GM23338 (cell line): ENCODE measurements around the gene GRM8. TPM values are rescaled to one million over a fixed set of nuclear protein-coding genes. Genes with fewer than 3 reads are reported as not detected.

Experiments used
- ATAC-seq: fragments of 200-7000 bp; cut with Tn5 transposase; 3 replicates; pipeline ENCODE4 v1.9.1; 2020
- DNase-seq: peaks from one replicate; pipeline ENCODE4 v3.0.0-alpha.2; 2015; ENCODE audit warnings: low spot score
- H2AFZ ChIP-seq: fragments of 200-600 bp; sonication (generic); 2 replicates; pipeline ENCODE4 v1.8.0; 2016; ENCODE audit warnings: antibody characterized with exemption, mild to moderate bottlenecking, moderate library complexity
- H3F3A ChIP-seq: fragments of 200-600 bp; sonication (generic); replicated peaks from 2 replicates; pipeline ENCODE4 v1.8.0; 2017; ENCODE audit warnings: antibody characterized with exemption, mixed run types, low read depth
- H3K27ac ChIP-seq: fragments of 200-600 bp; sonication (generic); 2 replicates; pipeline ENCODE4 v1.6.1; 2016; ENCODE audit warnings: low read depth
- H3K27me3 ChIP-seq: fragments of 200-600 bp; sonication (generic); 2 replicates; pipeline ENCODE4 v1.8.0; 2016; ENCODE audit warnings: mild to moderate bottlenecking, mixed run types, moderate library complexity; ENCODE audit not compliant: insufficient read depth
- H3K36me3 ChIP-seq: fragments of 200-600 bp; sonication (generic); 2 replicates; pipeline ENCODE4 v1.8.0; 2016; ENCODE audit warnings: mild to moderate bottlenecking; ENCODE audit not compliant: insufficient read depth
- H3K4me1 ChIP-seq: fragments of 200-600 bp; sonication (generic); 2 replicates; pipeline ENCODE4 v1.8.0; 2016; ENCODE audit warnings: mild to moderate bottlenecking, moderate library complexity; ENCODE audit not compliant: insufficient read depth
- H3K4me2 ChIP-seq: fragments of 200-600 bp; sonication (generic); 2 replicates; pipeline ENCODE4 v1.7.1; 2017; ENCODE audit warnings: mixed run types
- H3K4me3 ChIP-seq: fragments of 200-600 bp; sonication (generic); 2 replicates; pipeline ENCODE4 v1.6.1; 2016; ENCODE audit warnings: mixed run types
- H3K79me2 ChIP-seq: fragments of 200-600 bp; sonication (generic); replicated peaks from 2 replicates; pipeline ENCODE4 v1.8.0; 2017; ENCODE audit warnings: mild to moderate bottlenecking; ENCODE audit not compliant: insufficient read depth
- H3K9me2 ChIP-seq: fragments of 200-600 bp; sonication (generic); 2 replicates; pipeline ENCODE4 v1.8.0; 2017; ENCODE audit not compliant: insufficient read depth
- H4K20me1 ChIP-seq: fragments of 200-600 bp; sonication (generic); replicated peaks from 2 replicates; pipeline ENCODE4 v1.8.0; 2017; ENCODE audit warnings: mild to moderate bottlenecking; ENCODE audit not compliant: insufficient read depth
- H3K27ac Mint-ChIP-seq: 2 replicates; pipeline ENCODE4 v1.8.0; 2020; ENCODE audit warnings: inconsistent platforms, mild to moderate bottlenecking, moderate library complexity, mixed read lengths
- H3K27me3 Mint-ChIP-seq: 3 replicates; pipeline ENCODE4 v1.8.0; 2022; ENCODE audit warnings: low read depth, mild to moderate bottlenecking, moderate library complexity, mixed read lengths, inconsistent platforms; ENCODE audit not compliant: insufficient read depth, poor library complexity
- H3K36me3 Mint-ChIP-seq: 3 replicates; pipeline ENCODE4 v1.8.0; 2021; ENCODE audit warnings: low read depth, mild to moderate bottlenecking, inconsistent platforms, moderate library complexity, mixed read lengths
- H3K4me1 Mint-ChIP-seq: 3 replicates; pipeline ENCODE4 v1.8.0; 2020; ENCODE audit warnings: mild to moderate bottlenecking, inconsistent platforms, mixed read lengths
- H3K4me3 Mint-ChIP-seq: 3 replicates; pipeline ENCODE4 v1.8.0; 2021; ENCODE audit warnings: moderate library complexity, mild to moderate bottlenecking, inconsistent platforms, mixed read lengths
- H3K9me3 Mint-ChIP-seq: 3 replicates; pipeline ENCODE4 v1.8.0; 2020; ENCODE audit warnings: moderate library complexity, mild to moderate bottlenecking, inconsistent platforms, mixed read lengths
- CREB1 ChIP-seq: fragments of 250-450 bp; sonication (Bioruptor Pico); IDR thresholded peaks from 2 replicates; pipeline ENCODE4 v1.5.0; 2020; ENCODE audit warnings: low read depth, mild to moderate bottlenecking, moderate library complexity
- EZH2phosphoT487 ChIP-seq: fragments of 200-600 bp; sonication (generic); IDR thresholded peaks from one replicate; pipeline ENCODE4 v1.8.1; 2018; ENCODE audit warnings: antibody characterized with exemption; ENCODE audit not compliant: unreplicated experiment
- JUNB ChIP-seq: IDR thresholded peaks from one replicate; pipeline ENCODE4 v1.6.1; 2016; ENCODE audit warnings: antibody characterized with exemption; ENCODE audit not compliant: unreplicated experiment
- POLR2AphosphoS5 ChIP-seq: IDR thresholded peaks from 2 replicates; pipeline ENCODE4 v1.6.1; 2016; ENCODE audit warnings: antibody characterized with exemption, low read depth
- STAT1 ChIP-seq: IDR thresholded peaks from one replicate; pipeline ENCODE4 v1.6.1; 2016; ENCODE audit warnings: antibody characterized with exemption; ENCODE audit not compliant: unreplicated experiment
- ZNF114 ChIP-seq: fragments of 250-450 bp; sonication (Bioruptor Pico); IDR thresholded peaks from 2 replicates; pipeline ENCODE4 v1.5.0; 2020; ENCODE audit warnings: mild to moderate bottlenecking, moderate library complexity
- ZNF331 ChIP-seq: fragments of 250-450 bp; sonication (Bioruptor Pico); IDR thresholded peaks from 2 replicates; pipeline ENCODE4 v1.5.0; 2020; ENCODE audit warnings: low read depth, mild to moderate bottlenecking, moderate library complexity
- polyA plus RNA-seq: library from polyadenylated mRNA; unstranded; fragments of >200 nt; fragmentation: Nextera tagmentation; extraction: Ambion mirVana; gene quantifications from 2 replicates; pipeline ENCODE4 v1.2.1, GENCODE V29; 2016
- total RNA-seq: library from RNA; depleted of rRNA; stranded (reverse); fragments of >200 nt; shearing (Covaris generic); gene quantifications from 2 replicates; pipeline ENCODE4 v1.2.3, GENCODE V29; 2014
- TF ChIP-seq, protein P1 (sequence below), 2 experiments: fragments of 200-600 bp in 1 of 2; sonication (generic) in 1 of 2; conservative IDR thresholded peaks; 2 replicates each; pipeline versions ENCODE4 v1.5.1 to v1.6.1; 2016 to 2017; ENCODE audit warnings: antibody characterized with exemption in 2 of 2, low read depth in 2 of 2, mild to moderate bottlenecking in 2 of 2, moderate library complexity in 1 of 2
- TF ChIP-seq, protein P2 (sequence below): fragments of 250-450 bp; sonication (Bioruptor Pico); IDR thresholded peaks from 2 replicates; pipeline ENCODE4 v1.5.0; 2020; ENCODE audit warnings: mild to moderate bottlenecking, moderate library complexity

Gene GRM8
- total and polyA plus RNA-seq, 2 experiments from 2014 or later, result 1.9 to 6.6 TPM

DNA sequence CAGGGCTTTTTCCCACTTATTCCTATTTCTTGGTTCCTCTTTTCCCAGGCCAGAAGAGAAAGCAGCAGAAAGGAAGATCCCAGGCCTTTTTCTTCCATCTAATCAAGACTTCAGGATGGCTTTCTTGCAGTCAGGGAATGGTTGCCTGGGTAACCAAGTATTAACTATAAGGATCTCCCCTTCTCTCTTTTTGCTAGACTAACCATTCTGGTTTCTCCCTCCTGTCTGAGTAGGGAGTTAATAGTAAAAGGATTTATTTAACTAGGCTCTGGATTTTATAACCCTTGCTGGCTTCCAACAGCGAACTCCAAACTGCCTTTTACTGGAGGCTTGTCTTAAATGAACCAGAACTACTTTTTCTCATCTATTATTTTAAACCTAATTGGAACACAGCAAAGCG, 90.4 kb downstream of the GRM8 start:
- H2AFZ ChIP-seq, result no peak overlapping the region
- H3K4me2 ChIP-seq, result no peak overlapping the region
- ATAC-seq (no peak), DNase-seq (no peak)
- H3K9me2 ChIP-seq, result peaks cover 8% of the 10 kb centered on the region
- H3K79me2 ChIP-seq, result no peaks in the 10 kb centered on the region
- H3K27ac ChIP-seq, result no peak overlapping the region
- Mint-ChIP-seq H3K9me3 (no peaks in the 10 kb centered on the region), H3K4me3 (no peak overlapping the region), H3K27ac (no peak overlapping the region), H3K4me1 (no peaks in the 10 kb centered on the region), H3K27me3 (no peaks in the 10 kb centered on the region), H3K36me3 (no peaks in the 10 kb centered on the region)
- no peaks in the 10 kb centered on the region for H3K4me1 ChIP-seq
- TF ChIP-seq CREB1 (CRISPR knock-in tag) (no peak), ZNF114 (CRISPR knock-in tag) (no peak), EZH2phosphoT487 (no peak), JUNB (no peak)
- no peaks in the 10 kb centered on the region for H4K20me1 ChIP-seq
- H3K36me3 ChIP-seq, result no peaks in the 10 kb centered on the region
- no peaks in the 10 kb centered on the region for H3F3A ChIP-seq
- H3K27me3 ChIP-seq, result no peaks in the 10 kb centered on the region
- H3K4me3 ChIP-seq, result no peak overlapping the region

DNA sequence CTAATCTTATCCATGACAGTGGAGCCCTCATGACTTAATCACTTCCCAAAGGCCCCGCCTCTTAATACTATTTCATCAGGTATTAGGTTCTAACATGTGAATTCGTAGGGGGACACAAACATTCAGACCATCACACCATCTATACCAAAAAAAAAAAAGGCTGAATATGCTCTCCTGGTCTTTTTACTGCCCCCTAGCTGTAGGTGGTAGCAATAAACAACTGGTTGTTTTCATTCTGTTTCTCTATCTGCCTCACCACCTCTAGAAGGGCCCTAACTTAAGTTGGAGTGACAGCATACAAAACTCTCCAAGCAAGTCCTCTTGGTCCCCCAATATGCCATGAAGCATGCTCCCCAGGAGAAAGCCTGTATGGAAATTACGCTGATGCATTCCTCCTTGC, 94.1 kb downstream of the GRM8 start:
- H3K9me3 Mint-ChIP-seq, result no peaks in the 10 kb centered on the region
- H3K27me3 Mint-ChIP-seq, result no peaks in the 10 kb centered on the region
- Histone ChIP-seq H3K36me3 (no peaks in the 10 kb centered on the region), H3K4me3 (no peak overlapping the region), H3K4me1 (no peaks in the 10 kb centered on the region), H2AFZ (no peak overlapping the region), H3F3A (no peaks in the 10 kb centered on the region), H3K27ac (no peak overlapping the region), H3K27me3 (no peaks in the 10 kb centered on the region), H3K4me2 (no peak overlapping the region), H3K9me2 (peaks cover 8% of the 10 kb centered on the region), H4K20me1 (no peaks in the 10 kb centered on the region), H3K79me2 (no peaks in the 10 kb centered on the region)
- peak; percentile 72 for ATAC-seq
- peak; percentile 67 for DNase-seq
- no peaks in the 10 kb centered on the region for H3K36me3 Mint-ChIP-seq
- no peak overlapping the region for H3K4me3 Mint-ChIP-seq
- H3K4me1 Mint-ChIP-seq, result peaks cover 5% of the 10 kb centered on the region
- H3K27ac Mint-ChIP-seq, result no peak overlapping the region
- TF ChIP-seq POLR2AphosphoS5, result no peak
- TF ChIP-seq, protein P1, sequence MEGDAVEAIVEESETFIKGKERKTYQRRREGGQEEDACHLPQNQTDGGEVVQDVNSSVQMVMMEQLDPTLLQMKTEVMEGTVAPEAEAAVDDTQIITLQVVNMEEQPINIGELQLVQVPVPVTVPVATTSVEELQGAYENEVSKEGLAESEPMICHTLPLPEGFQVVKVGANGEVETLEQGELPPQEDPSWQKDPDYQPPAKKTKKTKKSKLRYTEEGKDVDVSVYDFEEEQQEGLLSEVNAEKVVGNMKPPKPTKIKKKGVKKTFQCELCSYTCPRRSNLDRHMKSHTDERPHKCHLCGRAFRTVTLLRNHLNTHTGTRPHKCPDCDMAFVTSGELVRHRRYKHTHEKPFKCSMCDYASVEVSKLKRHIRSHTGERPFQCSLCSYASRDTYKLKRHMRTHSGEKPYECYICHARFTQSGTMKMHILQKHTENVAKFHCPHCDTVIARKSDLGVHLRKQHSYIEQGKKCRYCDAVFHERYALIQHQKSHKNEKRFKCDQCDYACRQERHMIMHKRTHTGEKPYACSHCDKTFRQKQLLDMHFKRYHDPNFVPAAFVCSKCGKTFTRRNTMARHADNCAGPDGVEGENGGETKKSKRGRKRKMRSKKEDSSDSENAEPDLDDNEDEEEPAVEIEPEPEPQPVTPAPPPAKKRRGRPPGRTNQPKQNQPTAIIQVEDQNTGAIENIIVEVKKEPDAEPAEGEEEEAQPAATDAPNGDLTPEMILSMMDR (conservative IDR thresholded peaks at IDR 0.05; ENCODE audit: low read depth in 2 of 2), result peak; percentile 71 to 74

DNA sequence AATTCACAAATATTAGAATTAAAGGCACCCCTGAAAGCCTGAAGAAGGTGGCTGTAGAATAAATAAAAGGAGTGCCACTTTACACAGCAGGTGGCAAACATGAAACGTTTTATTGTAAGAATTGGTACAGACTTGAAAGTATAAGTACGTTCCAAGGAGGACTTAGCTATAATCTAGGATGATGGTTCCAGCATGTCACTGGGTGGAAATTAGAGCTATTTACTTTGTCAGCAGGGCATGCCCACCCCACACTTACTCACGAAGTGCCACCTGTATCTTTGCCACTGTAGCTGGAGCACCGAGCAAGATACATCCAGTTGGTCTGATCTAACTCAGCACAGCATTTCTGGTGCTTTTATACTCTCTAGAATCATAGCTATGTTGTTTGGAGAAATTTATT, 97.8 kb downstream of the GRM8 start:
- peaks cover 5% of the 10 kb centered on the region for H3K4me1 Mint-ChIP-seq
- Histone ChIP-seq H3K79me2 (no peaks in the 10 kb centered on the region), H2AFZ (no peak overlapping the region), H3K36me3 (no peaks in the 10 kb centered on the region), H3K9me2 (peaks cover 8% of the 10 kb centered on the region), H3K4me2 (no peak overlapping the region), H4K20me1 (no peaks in the 10 kb centered on the region), H3K27me3 (no peaks in the 10 kb centered on the region), H3F3A (no peaks in the 10 kb centered on the region), H3K4me1 (no peaks in the 10 kb centered on the region), H3K4me3 (no peak overlapping the region), H3K27ac (no peak overlapping the region)
- ATAC-seq (no peak), DNase-seq (no peak)
- H3K36me3 Mint-ChIP-seq, result no peaks in the 10 kb centered on the region
- no peak overlapping the region for H3K4me3 Mint-ChIP-seq
- no peaks in the 10 kb centered on the region for H3K27me3 Mint-ChIP-seq
- no peak overlapping the region for H3K27ac Mint-ChIP-seq
- no peaks in the 10 kb centered on the region for H3K9me3 Mint-ChIP-seq
- no peak for TF ChIP-seq ZNF331 (CRISPR knock-in tag)
- TF ChIP-seq JUNB, result no peak
- TF ChIP-seq, protein P2, sequence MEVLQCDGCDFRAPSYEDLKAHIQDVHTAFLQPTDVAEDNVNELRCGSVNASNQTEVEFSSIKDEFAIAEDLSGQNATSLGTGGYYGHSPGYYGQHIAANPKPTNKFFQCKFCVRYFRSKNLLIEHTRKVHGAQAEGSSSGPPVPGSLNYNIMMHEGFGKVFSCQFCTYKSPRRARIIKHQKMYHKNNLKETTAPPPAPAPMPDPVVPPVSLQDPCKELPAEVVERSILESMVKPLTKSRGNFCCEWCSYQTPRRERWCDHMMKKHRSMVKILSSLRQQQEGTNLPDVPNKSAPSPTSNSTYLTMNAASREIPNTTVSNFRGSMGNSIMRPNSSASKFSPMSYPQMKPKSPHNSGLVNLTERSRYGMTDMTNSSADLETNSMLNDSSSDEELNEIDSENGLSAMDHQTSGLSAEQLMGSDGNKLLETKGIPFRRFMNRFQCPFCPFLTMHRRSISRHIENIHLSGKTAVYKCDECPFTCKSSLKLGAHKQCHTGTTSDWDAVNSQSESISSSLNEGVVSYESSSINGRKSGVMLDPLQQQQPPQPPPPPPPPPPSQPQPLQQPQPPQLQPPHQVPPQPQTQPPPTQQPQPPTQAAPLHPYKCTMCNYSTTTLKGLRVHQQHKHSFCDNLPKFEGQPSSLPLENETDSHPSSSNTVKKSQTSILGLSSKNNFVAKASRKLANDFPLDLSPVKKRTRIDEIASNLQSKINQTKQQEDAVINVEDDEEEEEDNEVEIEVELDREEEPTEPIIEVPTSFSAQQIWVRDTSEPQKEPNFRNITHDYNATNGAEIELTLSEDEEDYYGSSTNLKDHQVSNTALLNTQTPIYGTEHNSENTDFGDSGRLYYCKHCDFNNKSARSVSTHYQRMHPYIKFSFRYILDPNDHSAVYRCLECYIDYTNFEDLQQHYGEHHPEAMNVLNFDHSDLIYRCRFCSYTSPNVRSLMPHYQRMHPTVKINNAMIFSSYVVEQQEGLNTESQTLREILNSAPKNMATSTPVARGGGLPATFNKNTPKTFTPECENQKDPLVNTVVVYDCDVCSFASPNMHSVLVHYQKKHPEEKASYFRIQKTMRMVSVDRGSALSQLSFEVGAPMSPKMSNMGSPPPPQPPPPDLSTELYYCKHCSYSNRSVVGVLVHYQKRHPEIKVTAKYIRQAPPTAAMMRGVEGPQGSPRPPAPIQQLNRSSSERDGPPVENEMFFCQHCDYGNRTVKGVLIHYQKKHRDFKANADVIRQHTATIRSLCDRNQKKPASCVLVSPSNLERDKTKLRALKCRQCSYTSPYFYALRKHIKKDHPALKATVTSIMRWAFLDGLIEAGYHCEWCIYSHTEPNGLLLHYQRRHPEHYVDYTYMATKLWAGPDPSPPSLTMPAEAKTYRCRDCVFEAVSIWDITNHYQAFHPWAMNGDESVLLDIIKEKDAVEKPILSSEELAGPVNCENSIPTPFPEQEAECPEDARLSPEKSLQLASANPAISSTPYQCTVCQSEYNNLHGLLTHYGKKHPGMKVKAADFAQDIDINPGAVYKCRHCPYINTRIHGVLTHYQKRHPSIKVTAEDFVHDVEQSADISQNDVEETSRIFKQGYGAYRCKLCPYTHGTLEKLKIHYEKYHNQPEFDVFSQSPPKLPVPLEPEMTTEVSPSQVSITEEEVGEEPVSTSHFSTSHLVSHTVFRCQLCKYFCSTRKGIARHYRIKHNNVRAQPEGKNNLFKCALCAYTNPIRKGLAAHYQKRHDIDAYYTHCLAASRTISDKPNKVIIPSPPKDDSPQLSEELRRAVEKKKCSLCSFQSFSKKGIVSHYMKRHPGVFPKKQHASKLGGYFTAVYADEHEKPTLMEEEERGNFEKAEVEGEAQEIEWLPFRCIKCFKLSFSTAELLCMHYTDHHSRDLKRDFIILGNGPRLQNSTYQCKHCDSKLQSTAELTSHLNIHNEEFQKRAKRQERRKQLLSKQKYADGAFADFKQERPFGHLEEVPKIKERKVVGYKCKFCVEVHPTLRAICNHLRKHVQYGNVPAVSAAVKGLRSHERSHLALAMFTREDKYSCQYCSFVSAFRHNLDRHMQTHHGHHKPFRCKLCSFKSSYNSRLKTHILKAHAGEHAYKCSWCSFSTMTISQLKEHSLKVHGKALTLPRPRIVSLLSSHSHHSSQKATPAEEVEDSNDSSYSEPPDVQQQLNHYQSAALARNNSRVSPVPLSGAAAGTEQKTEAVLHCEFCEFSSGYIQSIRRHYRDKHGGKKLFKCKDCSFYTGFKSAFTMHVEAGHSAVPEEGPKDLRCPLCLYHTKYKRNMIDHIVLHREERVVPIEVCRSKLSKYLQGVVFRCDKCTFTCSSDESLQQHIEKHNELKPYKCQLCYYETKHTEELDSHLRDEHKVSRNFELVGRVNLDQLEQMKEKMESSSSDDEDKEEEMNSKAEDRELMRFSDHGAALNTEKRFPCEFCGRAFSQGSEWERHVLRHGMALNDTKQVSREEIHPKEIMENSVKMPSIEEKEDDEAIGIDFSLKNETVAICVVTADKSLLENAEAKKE (CRISPR knock-in tag), result no peak
- no peak for TF ChIP-seq STAT1
